ENCODE results near the gene TAF4B. TPM values are rescaled to one million over a fixed set of nuclear protein-coding genes. Genes with fewer than 3 reads are reported as not detected.

TAF4B gene
- total RNA-seq, 1 experiment from 2014 or later = 7.6 TPM

GRCh38 chr18:26304511-26304910 is 78.3 kb downstream of the TAF4B start:
- no peak for DNase-seq (ENCODE audit: low read depth)

DNA sequence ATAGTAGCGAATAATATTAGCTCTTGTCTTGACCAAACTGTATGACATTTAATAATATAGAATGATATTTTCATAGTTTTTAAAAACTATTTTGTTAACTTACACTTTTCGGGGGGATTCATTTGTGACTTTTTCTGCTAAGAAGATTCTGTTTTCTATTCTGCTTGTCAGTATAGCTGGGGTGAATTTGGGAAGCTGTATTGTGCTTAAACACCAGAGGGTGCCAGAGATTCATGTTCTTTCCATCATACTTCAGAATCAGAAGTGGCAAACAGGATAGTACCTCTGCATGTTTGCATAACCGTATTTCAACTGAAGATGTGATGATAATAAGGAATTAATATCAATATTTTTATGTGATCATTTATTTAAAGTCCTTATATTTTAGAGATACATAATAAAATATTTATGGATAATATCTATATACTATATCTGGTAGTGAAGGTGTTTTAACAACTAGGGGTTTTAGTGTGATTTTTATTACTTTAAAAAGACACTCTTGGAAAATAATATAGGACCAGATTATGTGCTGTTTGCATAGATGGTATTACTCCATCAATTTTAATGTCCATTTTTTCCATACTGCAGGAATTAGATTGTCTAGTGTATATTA is 81.0 kb downstream of the TAF4B start:
- peak; percentile 51 for DNase-seq (ENCODE audit: low read depth)

GRCh38 chr18:26309281-26309680 is 83.0 kb downstream of the TAF4B start:
- no peak for DNase-seq (ENCODE audit: low read depth)

DNA sequence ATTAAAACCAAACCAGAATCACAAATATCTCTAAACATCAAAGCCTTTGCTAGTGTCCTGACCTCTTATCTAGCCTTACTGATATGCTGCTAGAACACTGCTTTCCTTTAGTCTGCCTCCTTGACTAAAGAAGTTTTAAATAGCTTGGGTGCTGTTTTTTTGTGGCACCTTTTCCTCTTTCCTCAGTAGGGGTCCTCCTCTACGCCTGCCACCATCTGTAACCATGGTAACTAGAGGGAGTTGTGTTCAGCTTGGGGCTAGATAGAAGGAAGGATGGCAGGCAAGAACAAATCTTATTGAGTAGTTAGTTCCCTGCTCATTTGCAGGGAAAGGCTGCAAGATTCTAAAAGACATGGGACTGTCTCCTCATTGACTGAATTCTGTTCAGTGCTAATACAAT is 86.0 kb downstream of the TAF4B start:
- no peak for DNase-seq (ENCODE audit: low read depth)

DNA sequence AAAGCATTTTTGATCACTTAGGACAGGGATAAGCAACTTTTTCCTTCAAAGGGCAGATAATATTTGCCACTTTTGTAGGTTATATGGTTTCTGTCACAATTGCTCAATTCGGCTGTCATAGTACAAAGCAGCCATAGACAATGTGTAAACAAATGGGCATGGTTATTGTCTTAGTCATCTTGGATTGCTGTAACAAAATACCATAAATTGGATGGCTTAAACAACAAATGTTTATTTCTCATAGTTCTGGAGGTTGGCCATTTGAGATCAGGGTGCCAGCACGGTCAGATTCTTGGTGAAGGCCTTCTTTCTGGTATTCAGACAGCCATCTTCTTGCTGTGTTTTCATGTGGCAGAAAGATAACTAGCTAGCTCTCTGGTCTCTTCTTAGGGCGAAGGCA is 91.2 kb downstream of the TAF4B start:
- peak; percentile 23 for DNase-seq (ENCODE audit: low read depth)

DNA sequence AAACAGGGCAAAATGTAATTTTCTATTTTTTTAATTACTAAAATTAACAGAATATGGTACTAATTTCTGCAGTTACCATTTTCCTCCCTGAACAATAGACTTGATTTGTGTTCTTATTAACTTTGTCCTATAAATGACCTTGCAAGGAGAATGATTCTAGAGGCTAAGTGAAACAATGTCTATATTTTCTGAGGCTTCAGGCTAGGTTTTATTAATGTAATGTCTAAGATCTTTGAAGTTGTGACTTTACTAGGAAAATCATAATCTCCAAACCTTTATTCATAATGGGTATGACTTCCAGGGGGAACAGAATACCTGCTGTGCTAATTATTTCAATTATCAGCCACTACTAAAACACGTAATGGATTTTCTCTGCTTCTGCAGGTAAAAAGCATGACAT is 94.4 kb downstream of the TAF4B start:
- DNase-seq (ENCODE audit: low read depth) = no peak

DNA sequence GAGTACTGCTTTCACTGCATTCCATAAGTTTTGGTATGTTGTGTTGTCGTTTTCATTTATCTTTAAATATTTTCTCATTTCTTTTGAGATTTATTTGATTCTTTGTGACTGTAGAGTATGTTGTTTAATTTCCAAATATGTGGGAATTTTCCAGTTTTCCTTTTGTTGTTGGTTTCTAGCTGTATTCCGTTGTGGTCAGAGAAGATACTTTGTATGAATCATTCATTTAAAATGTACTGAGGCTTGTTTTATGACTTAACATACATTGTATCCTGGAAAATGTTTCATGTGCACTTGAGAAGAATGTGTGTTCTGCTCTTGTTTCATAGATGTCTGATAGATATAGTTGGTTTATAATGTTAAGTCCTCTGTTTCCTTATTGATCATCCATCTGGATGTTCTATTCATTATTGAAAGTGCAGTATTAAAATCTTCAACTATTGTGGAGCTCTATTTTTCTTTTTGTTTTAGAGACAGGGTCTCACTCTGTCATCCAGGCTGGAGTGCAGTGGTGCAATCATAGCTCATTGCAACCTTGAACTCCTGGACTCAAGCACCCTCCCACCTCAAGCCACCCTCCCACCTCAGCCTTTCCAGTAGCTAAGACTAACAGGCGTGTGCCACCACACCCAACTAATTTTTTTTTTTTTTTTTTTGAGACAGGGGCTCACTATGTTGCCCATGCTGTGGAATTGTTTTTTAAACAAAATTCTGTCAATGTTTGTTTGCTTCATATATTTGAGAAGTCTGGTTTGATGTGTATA is 96.8 kb downstream of the TAF4B start:
- peak; percentile 61 for DNase-seq (ENCODE audit: low read depth)

- DNase-seq (ENCODE audit: low read depth) = no peak
Observed at GRCh38 chr18:26325771-26326170, 99.5 kb downstream of the TAF4B start.

- peak; percentile 34 for DNase-seq (ENCODE audit: low read depth)
Observed at GRCh38 chr18:26327062-26327461, 100.8 kb downstream of the TAF4B start.

DNA sequence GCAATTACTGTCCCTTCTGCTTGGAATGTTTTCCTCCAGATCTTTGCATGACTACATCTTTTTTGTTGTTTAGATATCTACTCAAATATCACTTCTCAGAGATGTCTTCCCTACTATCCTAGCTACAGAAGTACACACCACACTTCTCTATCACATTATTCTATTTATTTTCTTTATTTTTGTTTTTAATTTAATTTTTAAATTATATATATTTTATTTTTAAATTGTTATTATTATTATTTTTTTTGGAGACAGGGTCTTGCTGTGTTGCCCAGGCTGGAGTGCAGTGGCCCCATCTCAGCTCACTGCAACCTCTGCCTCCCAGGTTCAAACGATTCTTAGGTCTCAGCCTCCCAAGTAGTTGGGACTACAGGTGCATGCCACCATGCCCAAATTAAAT is 106.7 kb downstream of the TAF4B start:
- DNase-seq (ENCODE audit: low read depth) = no peak

DNA sequence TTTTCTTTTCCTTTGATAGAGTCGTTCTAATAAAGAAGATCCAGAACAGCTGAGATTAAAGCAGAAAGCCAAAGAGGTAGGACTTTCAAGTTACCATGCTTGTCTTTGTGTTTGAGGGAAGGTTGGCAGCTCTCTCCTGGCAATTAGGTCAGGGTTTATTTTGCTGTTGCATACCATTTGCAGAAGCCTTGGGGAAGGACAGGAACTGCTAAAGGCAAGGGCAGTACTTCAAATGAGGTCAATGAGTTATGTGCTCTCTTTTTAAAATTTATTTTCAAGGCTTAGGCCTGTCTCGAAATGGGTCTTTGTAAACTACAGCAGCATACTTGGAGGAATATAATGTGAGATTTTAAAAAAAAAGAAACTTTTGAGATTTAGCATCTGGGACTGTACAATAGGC is 108.9 kb downstream of the TAF4B start:
- DNase-seq (ENCODE audit: low read depth) = peak; percentile 24

DNA sequence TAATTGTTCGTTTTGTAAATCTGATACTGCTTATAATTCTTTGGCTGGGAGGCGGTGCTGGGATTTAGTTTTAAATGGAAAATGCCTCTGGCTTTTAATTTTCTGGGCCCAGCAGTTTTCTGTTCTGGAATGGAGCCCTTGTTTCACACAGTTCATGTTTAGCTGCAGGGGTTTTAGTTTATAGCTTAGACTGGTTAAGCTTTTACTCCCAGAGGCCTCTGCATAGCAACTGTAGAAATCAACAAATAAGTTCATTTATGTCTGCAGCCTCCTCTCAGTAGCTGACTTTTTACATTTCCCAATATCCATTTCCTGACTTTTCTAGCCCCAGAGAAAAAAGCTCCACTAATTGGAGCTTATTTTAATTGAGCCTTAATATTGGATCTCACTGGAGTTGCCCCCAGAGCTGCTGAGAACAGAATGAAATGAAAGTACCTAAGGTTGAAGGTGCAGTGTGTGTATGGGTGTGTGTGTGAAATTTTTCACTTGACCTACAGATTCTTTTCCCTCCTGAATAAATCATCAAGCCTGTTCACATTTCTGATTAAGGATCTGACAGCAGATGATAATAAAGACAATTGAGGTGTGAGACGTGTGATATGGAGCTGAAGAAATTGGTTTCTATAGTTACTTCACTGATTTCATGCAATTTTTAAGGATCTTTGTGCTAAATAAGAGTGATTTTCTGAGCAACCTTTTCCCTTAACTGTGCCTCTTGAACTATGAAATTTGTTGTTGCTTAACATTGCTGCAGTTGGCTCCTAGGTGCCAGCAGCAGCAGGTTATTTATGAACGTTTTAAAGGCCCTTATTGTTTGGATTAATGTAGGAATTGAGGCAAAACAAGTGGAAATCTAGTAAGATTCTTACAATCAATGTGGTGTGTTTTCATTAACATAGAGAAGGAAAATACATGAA is 109.6 kb downstream of the TAF4B start:
- DNase-seq (ENCODE audit: low read depth) = peak; percentile 47

DNA sequence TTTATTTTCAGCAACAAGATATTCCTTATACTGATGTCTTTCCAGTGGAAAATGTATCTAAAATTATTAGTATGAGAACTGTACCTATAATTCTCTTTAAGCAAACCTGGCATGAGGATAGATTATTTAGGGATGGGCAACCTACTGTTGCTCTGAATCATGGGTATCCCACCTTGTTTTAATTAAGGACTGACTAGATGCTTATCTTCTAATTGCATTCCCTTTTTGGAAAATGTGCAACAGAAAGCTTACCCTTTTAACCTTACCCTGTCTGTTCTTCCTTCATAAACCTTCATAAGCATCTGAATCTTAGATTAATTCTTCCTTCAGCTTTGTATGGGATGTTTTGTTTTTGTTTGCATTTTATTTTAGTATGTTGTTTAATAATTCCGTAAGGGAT is 110.3 kb downstream of the TAF4B start:
- peak; percentile 2 for DNase-seq (ENCODE audit: low read depth)

DNA sequence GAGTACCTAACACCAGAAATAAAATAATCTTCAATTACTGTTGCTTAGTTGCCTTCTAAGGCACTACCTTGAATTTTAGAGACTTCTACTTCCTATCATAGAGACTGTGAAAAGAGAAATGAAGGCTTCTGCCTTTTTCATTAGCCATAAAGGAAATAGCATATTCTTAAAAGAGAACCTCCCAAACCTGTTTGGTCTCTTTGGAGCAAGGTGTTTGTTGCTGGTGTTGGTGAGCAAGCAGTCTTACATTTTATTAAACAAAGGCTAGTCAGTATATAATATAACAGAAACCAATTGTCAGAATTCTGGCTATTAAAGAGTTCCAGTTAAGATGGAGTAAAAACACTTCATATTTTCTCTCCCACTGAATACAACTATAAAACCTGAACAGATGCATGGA is 116.4 kb downstream of the TAF4B start:
- no peak for DNase-seq (ENCODE audit: low read depth)

DNA sequence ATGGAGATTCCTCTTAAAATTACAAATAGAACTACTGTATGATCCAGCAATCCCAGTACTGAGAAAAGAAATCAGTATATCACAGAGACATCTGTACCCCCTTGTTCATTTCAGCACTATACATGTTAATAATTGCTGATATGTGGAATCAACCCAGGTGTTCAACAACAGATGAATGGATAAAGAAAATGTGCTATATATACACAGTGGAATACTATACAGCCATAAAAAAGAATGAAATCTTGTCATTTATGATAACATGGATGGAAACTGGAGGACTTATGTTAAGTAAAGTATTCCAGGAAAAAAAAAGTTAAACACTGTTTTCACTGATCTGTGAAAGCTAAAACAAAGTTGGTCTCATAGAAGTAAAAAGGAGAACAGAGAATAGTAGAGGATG is 124.7 kb downstream of the TAF4B start:
- no peak for DNase-seq (ENCODE audit: low read depth)

GRCh38 chr18:26356045-26356785 is 130.0 kb downstream of the TAF4B start:
- DNase-seq (ENCODE audit: low read depth) = no peak

- no peak for DNase-seq (ENCODE audit: low read depth)
Observed at GRCh38 chr18:26357960-26358359, 131.7 kb downstream of the TAF4B start.

- DNase-seq (ENCODE audit: low read depth) = no peak
Observed at GRCh38 chr18:26362021-26362420, 135.8 kb downstream of the TAF4B start.

DNA sequence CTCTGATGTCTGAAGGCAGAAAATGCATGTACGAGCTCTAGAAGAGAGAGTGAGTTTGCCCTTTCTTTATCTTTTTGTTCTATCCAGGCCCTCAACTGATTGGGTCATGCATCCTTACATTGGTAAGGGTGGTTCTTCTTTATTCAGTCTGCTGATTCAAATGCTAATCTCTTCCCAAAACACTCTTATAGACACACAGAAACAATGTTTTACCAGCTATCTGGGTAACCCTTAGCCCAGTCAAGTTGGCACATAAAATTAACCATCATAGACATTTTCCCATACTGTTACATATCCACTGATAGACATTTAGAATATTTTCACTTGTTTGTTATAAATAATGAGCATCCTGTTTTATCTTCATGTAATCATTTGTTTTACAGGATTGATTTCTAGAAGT is 141.2 kb downstream of the TAF4B start:
- no peak for DNase-seq (ENCODE audit: low read depth)

DNA sequence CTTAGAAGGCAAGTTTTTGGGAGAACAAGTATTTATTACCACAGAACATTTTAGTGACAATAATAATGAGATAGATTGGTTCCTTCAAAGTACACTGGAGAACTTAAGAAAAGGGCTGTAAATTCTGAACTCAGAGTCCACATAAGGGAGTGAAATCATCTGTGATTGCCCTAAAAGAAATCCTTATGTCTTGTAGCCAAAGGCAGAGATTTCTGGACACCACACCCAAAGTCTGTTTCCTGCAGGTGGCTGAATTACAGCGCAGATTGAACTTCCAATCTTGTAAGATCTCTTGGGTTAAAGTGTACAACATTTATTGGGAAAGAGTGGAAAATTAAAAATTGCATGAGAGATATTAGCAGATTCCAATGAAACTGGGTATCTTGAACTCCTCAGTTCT is 143.8 kb downstream of the TAF4B start:
- no peak for DNase-seq (ENCODE audit: low read depth)

DNA sequence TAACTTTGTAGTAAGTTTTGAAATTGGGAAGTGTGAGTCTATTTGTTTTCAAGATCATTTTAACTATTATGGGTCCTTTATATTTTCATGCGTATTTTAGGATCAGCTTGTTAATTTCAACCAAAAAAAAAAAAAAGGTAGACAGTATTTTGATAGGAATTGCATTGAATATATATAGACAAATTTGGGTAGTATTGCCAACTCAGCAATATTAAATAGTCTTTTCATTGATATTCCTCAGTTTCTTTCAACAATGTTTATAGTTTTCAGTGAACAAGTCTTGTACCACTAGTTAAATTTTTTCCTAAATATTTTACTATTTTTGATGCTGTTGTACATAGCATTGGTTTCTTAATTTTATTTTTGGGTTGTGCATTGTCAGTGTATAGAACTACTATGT is 149.9 kb downstream of the TAF4B start:
- no peak for DNase-seq (ENCODE audit: low read depth)

DNA sequence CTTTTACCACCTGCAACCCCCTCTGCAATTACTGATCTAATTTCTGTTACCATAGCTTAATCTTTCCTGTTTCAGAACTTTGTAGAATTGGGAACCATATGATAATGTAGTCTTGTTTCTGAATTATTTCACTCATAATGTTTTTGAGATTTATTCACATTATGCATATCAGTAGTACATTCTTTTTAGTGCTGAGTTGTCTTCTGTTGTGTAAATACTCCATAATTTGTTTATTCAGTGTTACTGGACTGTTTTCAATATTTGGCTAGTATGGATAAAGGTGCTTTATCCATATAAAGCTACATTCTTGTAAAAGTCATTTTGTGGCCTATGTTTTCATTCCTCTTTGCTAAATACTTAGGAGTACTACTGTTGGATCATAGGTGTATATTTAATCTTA is 152.5 kb downstream of the TAF4B start:
- no peak for DNase-seq (ENCODE audit: low read depth)
